A549 (cell line): ENCODE results near the gene SOX15. TPM values are rescaled to one million over a fixed set of nuclear protein-coding genes. Genes with fewer than 3 reads are reported as not detected.

Experiments used
- ATAC-seq, 2 experiments: fragments of 200-7000 bp in 1 of 2; fragments of >200 bp in 1 of 2; cut with Nextera tagmentation in 1 of 2; cut with Tn5 transposase in 1 of 2; 3 replicates each; pipeline versions ENCODE4 v1.8.0 to v1.9.1; 2018 to 2020; ENCODE audit warnings: mild to moderate bottlenecking in 1 of 2, moderate library complexity in 1 of 2
- CTCF ChIA-PET: fragments of 300-600 bp; sonication (Branson Sonifier 250); formaldehyde crosslinking; extraction: SDS; loops from one replicate; lab custom pipeline; 2021; ENCODE audit warnings: antibody characterized with exemption, inconsistent platforms; lab: Yijun Ruan, JAX
- POLR2A ChIA-PET: fragments of 350-600 bp; formaldehyde crosslinking; extraction: SDS; loops from one replicate; lab custom pipeline; 2021; ENCODE audit warnings: antibody characterized with exemption, inconsistent platforms; lab: Yijun Ruan, JAX
- DNase-seq, 2 experiments: peaks; one replicate each; pipeline versions ENCODE4 v3.0.0 to v3.0.0-alpha.2; 2011 to 2016; ENCODE audit warnings: low read depth in 1 of 2, low spot score in 1 of 2
- FAIRE-seq: peaks from 2 replicates; lab custom pipeline; 2011; peaks lifted over from hg19 to GRCh38; lab: Jason Lieb, UNC
- H3K27ac ChIP-seq, 2 experiments: fragments of >200 bp; sonication (Bioruptor Twin); formaldehyde crosslinking; 3 replicates each; pipeline ENCODE4 v1.5.1; 2016 to 2017
- H3K4me1 ChIP-seq: fragments of >200 bp; sonication (Bioruptor Twin); formaldehyde crosslinking; 3 replicates; pipeline ENCODE4 v1.6.1; 2016
- H3K4me2 ChIP-seq: fragments of >200 bp; sonication (Bioruptor Twin); formaldehyde crosslinking; 3 replicates; pipeline ENCODE4 v1.6.1; 2016
- H3K4me3 ChIP-seq: fragments of >200 bp; sonication (Bioruptor Twin); formaldehyde crosslinking; 3 replicates; pipeline ENCODE4 v1.5.1; 2016
- H3K9me3 ChIP-seq: fragments of >200 bp; sonication (Bioruptor Twin); formaldehyde crosslinking; 3 replicates; pipeline ENCODE4 v1.6.1; 2016
- BHLHE40 ChIP-seq: IDR thresholded peaks from 2 replicates; pipeline ENCODE4 v1.6.1; 2012; ENCODE audit warnings: low read depth, low read length, inconsistent platforms
- EHMT2 ChIP-seq: fragments of 200-600 bp; sonication (generic); IDR thresholded peaks from 2 replicates; pipeline ENCODE4 v1.6.1; 2016; ENCODE audit warnings: antibody characterized with exemption, low read depth, mild to moderate bottlenecking, moderate library complexity
- FOSB ChIP-seq: fragments of 250-450 bp; sonication (Bioruptor Pico); IDR thresholded peaks from 2 replicates; pipeline ENCODE4 v1.5.0; 2020; ENCODE audit warnings: mild to moderate bottlenecking, moderate library complexity
- HOXA7 ChIP-seq: fragments of 250-450 bp; sonication (Bioruptor Pico); IDR thresholded peaks from 2 replicates; pipeline ENCODE4 v1.5.0; 2020; ENCODE audit warnings: mild to moderate bottlenecking, moderate library complexity
- JUN ChIP-seq, 2 experiments: fragments of >200 bp; sonication (Bioruptor Twin); formaldehyde crosslinking; IDR thresholded peaks; 2 replicates in 1 of 2; 3 replicates in 1 of 2; pipeline ENCODE4 v1.6.1; 2016 to 2017
- JUNB ChIP-seq: fragments of >200 bp; sonication (Bioruptor Twin); formaldehyde crosslinking; IDR thresholded peaks from 2 replicates; pipeline ENCODE4 v1.6.1; 2016
- MYC ChIP-seq: IDR thresholded peaks from 2 replicates; pipeline ENCODE4 v1.6.1; 2012; ENCODE audit warnings: mild to moderate bottlenecking, inconsistent platforms, low read length, improper control_type of control experiment, borderline replicate concordance
- USF2 ChIP-seq: fragments of 450-650 bp; IDR thresholded peaks from 2 replicates; pipeline ENCODE4 v1.6.1; 2014; ENCODE audit warnings: antibody characterized with exemption
- WGBS: methylation state at CpG from one replicate; pipeline ENCODE4 v1.1.6; 2017; ENCODE audit errors: missing lambda C conversion rate; 5-methylcytosine and 5-hydroxymethylcytosine counted together
- polyA plus RNA-seq, 4 experiments: library from polyadenylated mRNA; depleted of rRNA in 3 of 4; stranded (reverse); fragments of >200 nt; fragmentation: RNase III in 1 of 4; extraction: RNeasy Plus Mini Kit Qiagen cat#74134 plus additional on column Dnase treatment in 1 of 4; gene quantifications; 2 replicates in 3 of 4; 3 replicates in 1 of 4; pipeline ENCODE4 v1.2.3, GENCODE V29; 2011 to 2017
- TF ChIP-seq, protein P1 (sequence below): IDR thresholded peaks from 2 replicates; pipeline ENCODE4 v1.6.1; 2012
- TF ChIP-seq, protein P2 (sequence below): fragments of 250-450 bp; sonication (Bioruptor Pico); IDR thresholded peaks from 2 replicates; pipeline ENCODE4 v1.5.0; 2020; ENCODE audit warnings: low read depth, mild to moderate bottlenecking, moderate library complexity
- TF ChIP-seq, protein P3 (sequence below): fragments of >200 bp; sonication (Bioruptor Twin); formaldehyde crosslinking; IDR thresholded peaks from 3 replicates; pipeline ENCODE4 v1.6.1; 2016
- TF ChIP-seq, protein P4 (sequence below): fragments of 150-350 bp; IDR thresholded peaks from 2 replicates; pipeline ENCODE4 v1.6.1; 2014; ENCODE audit warnings: low read depth, mild to moderate bottlenecking, low read length
- TF ChIP-seq, protein P5 (sequence below): fragments of 250-450 bp; sonication (Bioruptor Pico); IDR thresholded peaks from 2 replicates; pipeline ENCODE4 v1.5.0; 2021; ENCODE audit warnings: mild to moderate bottlenecking, moderate library complexity, borderline replicate concordance

Gene SOX15
- polyA plus RNA-seq, 2 of the 4 experiments (the other 2 are of a cell fraction) = 0.05 to 0.19 TPM

DNA sequence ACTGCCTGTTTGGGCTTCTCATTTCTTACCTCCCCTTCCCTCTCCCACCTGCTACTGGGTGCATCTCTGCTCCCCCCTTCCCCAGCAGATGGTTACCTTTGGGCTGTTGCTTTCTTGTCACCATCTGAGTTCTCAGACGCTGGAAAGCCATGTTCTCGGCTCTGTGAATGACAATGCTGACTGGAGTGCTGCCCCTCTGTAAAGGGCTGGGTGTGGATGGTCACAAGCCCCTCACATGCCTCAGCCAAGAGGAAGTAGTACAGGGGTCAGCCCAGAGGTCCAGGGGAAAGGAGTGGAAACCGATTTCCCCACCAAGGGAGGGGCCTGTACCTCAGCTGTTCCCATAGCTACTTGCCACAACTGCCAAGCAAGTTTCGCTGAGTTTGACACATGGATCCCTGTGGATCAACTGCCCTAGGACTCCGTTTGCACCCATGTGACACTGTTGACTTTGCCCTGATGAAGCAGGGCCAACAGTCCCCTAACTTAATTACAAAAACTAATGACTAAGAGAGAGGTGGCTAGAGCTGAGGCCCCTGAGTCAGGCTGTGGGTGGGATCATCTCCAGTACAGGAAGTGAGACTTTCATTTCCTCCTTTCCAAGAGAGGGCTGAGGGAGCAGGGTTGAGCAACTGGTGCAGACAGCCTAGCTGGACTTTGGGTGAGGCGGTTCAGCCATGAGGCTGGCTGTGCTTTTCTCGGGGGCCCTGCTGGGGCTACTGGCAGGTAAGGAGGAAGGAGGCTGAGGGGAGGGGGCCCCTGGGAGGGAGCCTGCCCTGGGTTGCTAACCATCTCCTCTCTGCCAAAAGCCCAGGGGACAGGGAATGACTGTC lies 10.7 kb downstream of the SOX15 start, which contains the start of gene CD68 (continued):
- TF ChIP-seq, protein P1, sequence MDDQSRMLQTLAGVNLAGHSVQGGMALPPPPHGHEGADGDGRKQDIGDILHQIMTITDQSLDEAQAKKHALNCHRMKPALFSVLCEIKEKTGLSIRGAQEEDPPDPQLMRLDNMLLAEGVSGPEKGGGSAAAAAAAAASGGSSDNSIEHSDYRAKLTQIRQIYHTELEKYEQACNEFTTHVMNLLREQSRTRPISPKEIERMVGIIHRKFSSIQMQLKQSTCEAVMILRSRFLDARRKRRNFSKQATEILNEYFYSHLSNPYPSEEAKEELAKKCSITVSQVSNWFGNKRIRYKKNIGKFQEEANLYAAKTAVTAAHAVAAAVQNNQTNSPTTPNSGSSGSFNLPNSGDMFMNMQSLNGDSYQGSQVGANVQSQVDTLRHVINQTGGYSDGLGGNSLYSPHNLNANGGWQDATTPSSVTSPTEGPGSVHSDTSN = peak; percentile 85
- TF ChIP-seq, protein P2, sequence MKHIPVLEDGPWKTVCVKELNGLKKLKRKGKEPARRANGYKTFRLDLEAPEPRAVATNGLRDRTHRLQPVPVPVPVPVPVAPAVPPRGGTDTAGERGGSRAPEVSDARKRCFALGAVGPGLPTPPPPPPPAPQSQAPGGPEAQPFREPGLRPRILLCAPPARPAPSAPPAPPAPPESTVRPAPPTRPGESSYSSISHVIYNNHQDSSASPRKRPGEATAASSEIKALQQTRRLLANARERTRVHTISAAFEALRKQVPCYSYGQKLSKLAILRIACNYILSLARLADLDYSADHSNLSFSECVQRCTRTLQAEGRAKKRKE (CRISPR knock-in tag) = 0 out of 2 replicates have a peak, but pooled peaks have one; percentile 44
- TF ChIP-seq MYC (no peak), BHLHE40 (no peak), HOXA7 (CRISPR knock-in tag) (peak; percentile 99), JUNB (0 out of 2 replicates have a peak, but pooled peaks have one; percentile 14), USF2 (peak; percentile 74)
- TF ChIP-seq, protein P3, sequence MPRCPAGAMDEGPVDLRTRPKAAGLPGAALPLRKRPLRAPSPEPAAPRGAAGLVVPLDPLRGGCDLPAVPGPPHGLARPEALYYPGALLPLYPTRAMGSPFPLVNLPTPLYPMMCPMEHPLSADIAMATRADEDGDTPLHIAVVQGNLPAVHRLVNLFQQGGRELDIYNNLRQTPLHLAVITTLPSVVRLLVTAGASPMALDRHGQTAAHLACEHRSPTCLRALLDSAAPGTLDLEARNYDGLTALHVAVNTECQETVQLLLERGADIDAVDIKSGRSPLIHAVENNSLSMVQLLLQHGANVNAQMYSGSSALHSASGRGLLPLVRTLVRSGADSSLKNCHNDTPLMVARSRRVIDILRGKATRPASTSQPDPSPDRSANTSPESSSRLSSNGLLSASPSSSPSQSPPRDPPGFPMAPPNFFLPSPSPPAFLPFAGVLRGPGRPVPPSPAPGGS = peak; percentile 78; the same call in 2 of the 3 replicates

- FAIRE-seq (no peak), DNase-seq (no peak), ATAC-seq (no peak)
- no peak for TF ChIP-seq EHMT2
- TF ChIP-seq, protein P4, sequence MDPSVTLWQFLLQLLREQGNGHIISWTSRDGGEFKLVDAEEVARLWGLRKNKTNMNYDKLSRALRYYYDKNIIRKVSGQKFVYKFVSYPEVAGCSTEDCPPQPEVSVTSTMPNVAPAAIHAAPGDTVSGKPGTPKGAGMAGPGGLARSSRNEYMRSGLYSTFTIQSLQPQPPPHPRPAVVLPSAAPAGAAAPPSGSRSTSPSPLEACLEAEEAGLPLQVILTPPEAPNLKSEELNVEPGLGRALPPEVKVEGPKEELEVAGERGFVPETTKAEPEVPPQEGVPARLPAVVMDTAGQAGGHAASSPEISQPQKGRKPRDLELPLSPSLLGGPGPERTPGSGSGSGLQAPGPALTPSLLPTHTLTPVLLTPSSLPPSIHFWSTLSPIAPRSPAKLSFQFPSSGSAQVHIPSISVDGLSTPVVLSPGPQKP = no peak
- TF ChIP-seq, protein P5, sequence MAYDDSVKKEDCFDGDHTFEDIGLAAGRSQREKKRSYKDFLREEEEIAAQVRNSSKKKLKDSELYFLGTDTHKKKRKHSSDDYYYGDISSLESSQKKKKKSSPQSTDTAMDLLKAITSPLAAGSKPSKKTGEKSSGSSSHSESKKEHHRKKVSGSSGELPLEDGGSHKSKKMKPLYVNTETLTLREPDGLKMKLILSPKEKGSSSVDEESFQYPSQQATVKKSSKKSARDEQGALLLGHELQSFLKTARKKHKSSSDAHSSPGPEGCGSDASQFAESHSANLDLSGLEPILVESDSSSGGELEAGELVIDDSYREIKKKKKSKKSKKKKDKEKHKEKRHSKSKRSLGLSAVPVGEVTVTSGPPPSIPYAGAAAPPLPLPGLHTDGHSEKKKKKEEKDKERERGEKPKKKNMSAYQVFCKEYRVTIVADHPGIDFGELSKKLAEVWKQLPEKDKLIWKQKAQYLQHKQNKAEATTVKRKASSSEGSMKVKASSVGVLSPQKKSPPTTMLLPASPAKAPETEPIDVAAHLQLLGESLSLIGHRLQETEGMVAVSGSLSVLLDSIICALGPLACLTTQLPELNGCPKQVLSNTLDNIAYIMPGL (CRISPR knock-in tag) = no peak
- peak; percentile 30 to 53; a peak in 1 of 5 replicates for TF ChIP-seq JUN (IDR thresholded peaks at IDR 0.05)
- 0 out of 2 replicates have a peak, but pooled peaks have one; percentile 31 for TF ChIP-seq FOSB
- TF ChIP-seq USF2 = 0 out of 2 replicates have a peak, but pooled peaks have one; percentile 2
- Histone ChIP-seq H3K4me2 (peak overlapping the region; percentile 11; the same call in 1 of the 3 replicates), H3K4me3 (no peak overlapping the region), H3K4me1 (peaks cover 72% of the 10 kb centered on the region), H3K9me3 (no peaks in the 10 kb centered on the region), H3K27ac (no peak overlapping the region)
- 89% methylated on average over 17 of the region's 17 CpGs for WGBS
- ChIA-PET CTCF (interaction anchor here (0.7 to 6.3 kb wide), 5 partner anchors 9 to 141 kb away, joined by 3 to 38 read pairs (median 6); partner anchors contain the start of genes SENP3, SOX15 and TP53), POLR2A (interaction anchor here (1.4 kb wide), 1 partner anchor 110 kb away, joined by 4 read pairs; no protein-coding TSS in a partner anchor)
Observed at GRCh38 chr17:7577327-7578199, 12.3 kb downstream of the SOX15 start.
